HepG2 (cell line): Measurements from ENCODE around the gene ASCC3.

Source experiments
- CHD2 ChIP-seq: IDR thresholded peaks from 2 replicates; pipeline ENCODE4 v1.6.1; 2011; ENCODE audit warnings: low read depth, low read length, improper control_type of control experiment
- CTCF ChIP-seq: sonication (generic); formaldehyde crosslinking; IDR thresholded peaks from 2 replicates; pipeline ENCODE4 v1.5.0; 2020; ENCODE audit warnings: mild to moderate bottlenecking, missing genetic modification reagents, moderate library complexity
- MLLT10 ChIP-seq: sonication (generic); formaldehyde crosslinking; IDR thresholded peaks from 2 replicates; pipeline ENCODE4 v1.4.0; 2020; ENCODE audit warnings: missing genetic modification reagents
- NCOA1 ChIP-seq: sonication (generic); formaldehyde crosslinking; IDR thresholded peaks from 2 replicates; pipeline ENCODE4 v1.9.0; 2021; ENCODE audit warnings: missing genetic modification reagents
- PBX2 ChIP-seq: IDR thresholded peaks from 2 replicates; pipeline ENCODE4 v1.6.1; 2016; ENCODE audit warnings: control low read depth
- ZNF317 ChIP-seq: sonication (generic); formaldehyde crosslinking; IDR thresholded peaks from 2 replicates; pipeline ENCODE4 v1.5.0; 2020; ENCODE audit warnings: mild to moderate bottlenecking, missing genetic modification reagents

GRCh38 chr6:100761841-100762240 lies 119.3 kb downstream of the ASCC3 start:
- TF ChIP-seq CTCF (CRISPR knock-in tag) (no peak), NCOA1 (CRISPR knock-in tag) (no peak), CHD2 (no peak), ZNF317 (CRISPR knock-in tag) (no peak), MLLT10 (CRISPR knock-in tag) (no peak), PBX2 (CRISPR knock-in tag) (no peak)
